Measurements from ENCODE around the gene DIAPH2. TPM values are rescaled to one million over a fixed set of nuclear protein-coding genes. Genes with fewer than 3 reads are reported as not detected.

Gene DIAPH2
- total RNA-seq, 1 donor, result 42.3 TPM

GRCh38 chrX:97529536-97530200 lies 845.0 kb downstream of the DIAPH2 start:
- no peak overlapping the region for H3K4me3 ChIP-seq (ENCODE audit: low read depth, low read length)
- DNase-seq (ENCODE audit: low read depth), result peak; percentile 95
- TF ChIP-seq CTCF (IDR thresholded peaks at IDR 0.05; ENCODE audit: insufficient read depth, low read length), result no peak

- DNase-seq (ENCODE audit: low read depth), result no peak
- no peak for TF ChIP-seq CTCF (IDR thresholded peaks at IDR 0.05; ENCODE audit: insufficient read depth, low read length)
- H3K4me3 ChIP-seq (ENCODE audit: low read depth, low read length), result no peak overlapping the region
Measured at GRCh38 chrX:97531825-97532224, 847.2 kb downstream of the DIAPH2 start.

GRCh38 chrX:97538745-97539144 lies 854.1 kb downstream of the DIAPH2 start:
- TF ChIP-seq CTCF (IDR thresholded peaks at IDR 0.05; ENCODE audit: insufficient read depth, low read length), result no peak
- DNase-seq (ENCODE audit: low read depth), result no peak
- no peak overlapping the region for H3K4me3 ChIP-seq (ENCODE audit: low read depth, low read length)

GRCh38 chrX:97539970-97540519 lies 855.4 kb downstream of the DIAPH2 start:
- TF ChIP-seq CTCF (IDR thresholded peaks at IDR 0.05; ENCODE audit: insufficient read depth, low read length), result no peak
- no peak overlapping the region for H3K4me3 ChIP-seq (ENCODE audit: low read depth, low read length)
- no peak for DNase-seq (ENCODE audit: low read depth)

GRCh38 chrX:97547877-97548578 lies 863.4 kb downstream of the DIAPH2 start:
- DNase-seq (ENCODE audit: low read depth), result peak; percentile 13
- H3K4me3 ChIP-seq (ENCODE audit: low read depth, low read length), result no peak overlapping the region
- TF ChIP-seq CTCF (IDR thresholded peaks at IDR 0.05; ENCODE audit: insufficient read depth, low read length), result no peak

GRCh38 chrX:97551821-97552220 lies 867.2 kb downstream of the DIAPH2 start:
- no peak for DNase-seq (ENCODE audit: low read depth)
- TF ChIP-seq CTCF (IDR thresholded peaks at IDR 0.05; ENCODE audit: insufficient read depth, low read length), result no peak

More at GRCh38 chrX:97551821-97552220, 867.2 kb downstream of the DIAPH2 start:
- H3K4me3 ChIP-seq (ENCODE audit: low read depth, low read length), result no peak overlapping the region
